NCI-H1417 treated with DMSO at 0.1 percent for 48 hours (cell line): Measurements from ENCODE around the gene NAMPT.

Experiments used
- DNase-seq: peaks from one replicate; lab custom pipeline; 2025; lab: John Stamatoyannopoulos, UW

Gene NAMPT

DNA sequence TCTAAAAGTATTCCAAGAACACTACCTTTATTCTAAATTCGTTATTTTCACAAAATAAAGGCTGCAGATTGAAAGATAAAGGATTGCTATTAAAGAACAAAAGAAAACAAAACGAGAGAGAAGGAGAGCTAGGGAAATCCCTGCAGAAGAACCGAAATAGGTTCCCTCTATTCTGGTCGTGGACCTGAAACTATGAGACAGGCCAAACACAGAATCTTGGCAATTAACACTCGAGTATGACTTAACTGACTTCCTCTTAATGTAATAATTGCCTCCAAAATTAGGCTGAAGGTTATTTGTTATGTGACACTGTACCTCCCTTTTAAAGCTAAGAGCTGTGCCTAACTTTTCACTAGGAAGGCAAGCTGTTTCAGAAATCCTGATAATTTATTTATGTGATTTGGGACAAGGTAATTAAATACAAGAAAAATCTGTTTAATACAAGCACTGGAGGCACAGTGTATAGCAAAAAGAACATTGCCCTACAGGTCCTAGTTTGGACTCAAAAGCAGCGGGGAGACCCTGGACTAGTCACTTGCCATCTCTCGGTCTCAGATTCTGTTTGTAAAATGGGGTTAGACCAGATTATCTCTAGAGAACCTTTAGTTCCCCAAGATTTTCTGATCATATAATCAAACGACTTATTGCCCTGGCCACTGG is 11.6 kb downstream of the NAMPT start:
- DNase-seq = no peak

DNA sequence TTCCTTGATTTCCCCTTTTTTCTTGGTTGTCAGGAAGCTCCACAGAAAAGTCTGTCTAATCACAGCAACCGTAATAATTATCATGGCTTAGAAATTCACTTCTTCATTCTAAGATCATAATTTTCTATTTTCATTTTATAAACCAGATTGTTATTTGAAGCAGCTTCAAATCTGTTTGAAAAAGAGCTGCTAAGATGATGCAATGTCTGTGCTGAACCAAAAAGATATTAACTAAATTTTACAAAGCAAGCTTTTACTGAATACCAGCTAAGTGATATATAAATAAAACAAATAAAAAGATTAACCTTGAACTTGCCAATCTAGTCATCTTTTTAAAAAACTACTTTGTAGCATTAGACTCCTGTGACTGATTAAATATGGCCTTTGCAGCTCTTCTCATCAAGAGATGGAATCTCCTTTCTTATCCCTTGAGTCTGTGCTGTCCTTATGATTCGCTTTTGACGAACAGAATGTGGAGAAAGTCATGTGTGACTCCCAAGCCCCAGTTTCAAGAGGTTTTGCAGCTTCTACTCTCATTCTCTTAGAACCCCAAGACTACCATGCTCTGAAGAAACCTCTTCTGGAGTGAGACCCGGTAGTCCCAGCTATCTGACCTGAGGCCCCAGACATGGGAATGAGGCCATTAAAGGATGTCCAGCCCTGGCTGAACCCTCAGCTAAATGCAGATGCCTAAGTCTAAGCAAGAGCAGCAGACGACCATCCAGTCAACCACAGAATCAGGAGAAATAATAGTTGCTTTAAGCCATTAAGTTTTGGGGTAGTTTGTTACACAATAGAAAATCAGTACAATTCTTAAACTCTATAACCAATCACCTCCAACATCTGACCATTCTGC is 14.4 kb downstream of the NAMPT start:
- DNase-seq = no peak

GRCh38 chr7:106269254-106269961 is 15.4 kb downstream of the NAMPT start:
- no peak for DNase-seq

DNA sequence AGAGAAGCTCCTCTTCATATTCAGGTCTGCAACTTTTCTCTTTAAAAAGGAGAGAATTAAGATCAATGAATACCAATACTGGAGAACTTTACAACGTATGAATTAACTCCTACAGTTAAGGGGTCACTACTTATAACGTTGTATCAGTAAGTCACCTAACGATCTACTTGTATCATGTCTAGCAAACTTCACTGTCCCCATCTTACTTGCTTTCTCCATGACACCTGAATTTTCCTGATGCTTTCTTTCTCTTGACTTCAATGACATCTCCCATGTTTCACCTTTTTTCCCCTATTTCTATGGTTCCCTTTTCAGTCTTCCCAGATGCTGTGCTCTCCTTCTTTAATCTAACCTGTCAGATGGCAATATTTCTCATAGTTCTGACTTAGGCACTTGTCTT is 19.6 kb downstream of the NAMPT start:
- no peak for DNase-seq

GRCh38 chr7:106262221-106262881 is 22.4 kb downstream of the NAMPT start:
- no peak for DNase-seq

DNA sequence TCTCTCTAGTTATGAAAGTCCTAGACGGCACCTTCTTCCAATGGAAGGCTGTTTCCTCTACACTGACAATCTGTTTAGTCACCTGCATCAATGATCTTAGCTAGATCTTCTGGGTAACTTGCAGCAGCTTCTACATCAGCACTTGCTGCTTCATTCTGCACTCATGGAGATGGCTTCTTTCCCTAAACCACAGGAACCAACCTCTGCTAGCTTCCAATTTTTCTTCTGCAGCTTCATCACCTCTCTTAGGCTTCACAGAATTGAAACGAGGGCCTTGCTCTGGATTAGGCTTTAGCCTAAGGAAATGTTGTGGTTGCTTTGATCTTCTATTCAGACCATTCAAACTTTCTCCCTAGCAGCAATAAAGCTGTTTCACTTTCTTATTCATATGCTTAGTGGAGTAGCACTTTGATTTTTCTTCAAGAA is 24.6 kb downstream of the NAMPT start:
- no peak for DNase-seq

GRCh38 chr7:106258789-106259188 is 26.0 kb downstream of the NAMPT start:
- DNase-seq = no peak

DNA sequence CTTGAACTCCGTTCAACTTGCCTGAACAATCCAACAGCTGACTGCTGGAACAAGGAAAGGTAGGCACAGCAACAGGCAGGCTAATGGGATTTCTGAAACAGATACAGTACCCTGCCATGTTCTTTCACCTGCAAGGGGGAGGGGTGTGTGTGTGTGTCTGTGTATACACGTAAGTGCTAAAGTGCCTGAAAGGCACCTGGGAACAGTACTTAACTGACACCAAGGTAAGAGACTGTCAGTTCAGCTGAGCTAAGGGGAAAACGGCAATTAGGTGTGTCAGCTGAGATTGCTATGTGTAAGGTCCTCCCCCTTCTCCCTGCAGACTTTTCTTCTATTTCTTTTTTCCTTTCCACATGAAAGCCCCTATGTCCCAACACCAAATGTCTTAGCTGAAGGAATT is 27.0 kb downstream of the NAMPT start:
- no peak for DNase-seq

- no peak for DNase-seq
These were observed 28.6 kb downstream of the NAMPT start for GRCh38 chr7:106256144-106256543.

GRCh38 chr7:106255246-106255645 is 29.5 kb downstream of the NAMPT start:
- DNase-seq = no peak

DNA sequence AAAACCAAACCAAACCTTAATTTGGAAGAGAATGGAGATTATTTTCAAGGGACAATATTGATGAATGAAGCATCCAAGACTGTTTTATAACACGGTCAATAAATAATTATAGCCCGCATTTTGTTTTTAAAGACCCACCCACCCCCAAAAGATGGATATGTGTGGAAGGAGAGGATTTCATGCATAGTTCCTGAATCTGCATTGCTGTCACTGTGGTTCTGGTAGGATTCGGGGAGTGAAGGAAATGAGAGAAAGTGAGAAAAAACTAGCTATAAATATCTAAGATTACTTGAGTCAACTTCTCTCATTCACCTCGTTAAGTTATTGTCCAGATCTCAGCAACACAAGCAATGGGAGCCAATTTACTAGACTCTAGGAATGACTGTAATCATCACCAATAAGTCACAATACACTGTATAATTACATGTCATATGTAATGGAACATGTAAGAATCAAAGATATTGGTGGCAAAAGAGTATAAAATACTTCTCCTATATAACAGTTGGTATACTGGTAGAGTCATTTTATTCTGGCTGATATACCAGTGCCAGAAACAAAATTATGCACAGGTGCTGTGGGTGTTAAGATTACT is 30.2 kb downstream of the NAMPT start:
- no peak for DNase-seq

GRCh38 chr7:106252568-106252967 is 32.2 kb downstream of the NAMPT start:
- no peak for DNase-seq

DNA sequence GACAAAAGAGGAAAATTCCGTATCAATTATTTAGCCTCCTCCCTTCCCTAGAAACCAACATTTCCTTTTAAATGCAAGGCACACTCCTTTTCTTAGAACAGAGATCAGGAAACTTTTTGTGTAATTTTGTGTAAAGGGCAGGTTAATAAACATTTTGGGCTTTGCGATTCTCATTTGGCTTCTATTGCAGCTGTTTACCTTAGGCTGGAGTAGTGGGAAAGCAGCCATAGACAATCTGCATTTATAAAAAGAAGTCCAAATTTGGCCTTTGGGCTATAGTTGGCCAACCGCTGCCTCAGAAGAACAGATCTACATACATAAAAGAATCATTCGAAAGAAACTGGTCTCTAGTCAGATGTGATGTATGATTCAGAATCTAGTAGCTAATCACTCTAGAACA is 35.3 kb downstream of the NAMPT start:
- no peak for DNase-seq

DNA sequence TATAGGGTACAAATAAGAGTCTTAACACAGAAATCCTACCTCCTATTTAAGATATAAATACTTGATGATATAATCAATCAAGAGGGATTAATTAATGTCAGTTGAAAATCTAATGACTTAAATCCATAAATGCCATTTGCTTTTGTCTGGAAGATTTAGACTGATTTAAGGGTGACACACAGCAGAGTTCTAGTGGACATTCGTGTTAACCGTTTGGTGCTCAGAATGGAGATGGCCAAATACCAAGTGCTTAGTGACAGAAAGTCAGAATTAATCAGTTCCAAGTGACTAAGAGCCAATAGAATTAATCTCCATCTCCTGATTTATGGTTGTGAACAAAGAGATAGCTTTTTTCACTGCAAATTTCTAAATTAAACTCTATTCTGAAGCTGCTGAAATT is 36.2 kb downstream of the NAMPT start:
- DNase-seq = no peak

DNA sequence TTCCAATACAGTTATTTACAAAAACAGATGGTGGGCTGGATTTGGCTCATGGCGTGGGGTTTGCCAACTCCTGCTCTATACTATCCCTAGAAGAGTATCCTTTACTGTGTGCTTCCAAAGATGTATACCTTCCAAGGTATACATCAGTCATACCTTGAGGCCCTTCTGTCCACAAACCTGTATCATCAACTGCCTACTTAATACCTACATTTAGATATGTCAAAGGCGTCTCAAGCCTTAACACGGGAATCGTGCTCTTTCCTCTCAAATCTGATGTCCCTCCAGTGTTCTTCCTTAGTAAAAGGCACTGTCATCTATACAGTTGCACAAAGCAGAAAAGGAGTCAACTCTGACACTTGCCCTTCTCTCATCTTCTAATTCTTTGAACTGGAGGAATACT is 36.9 kb downstream of the NAMPT start:
- DNase-seq = no peak

GRCh38 chr7:106246902-106247711 is 37.7 kb downstream of the NAMPT start:
- DNase-seq = no peak

DNA sequence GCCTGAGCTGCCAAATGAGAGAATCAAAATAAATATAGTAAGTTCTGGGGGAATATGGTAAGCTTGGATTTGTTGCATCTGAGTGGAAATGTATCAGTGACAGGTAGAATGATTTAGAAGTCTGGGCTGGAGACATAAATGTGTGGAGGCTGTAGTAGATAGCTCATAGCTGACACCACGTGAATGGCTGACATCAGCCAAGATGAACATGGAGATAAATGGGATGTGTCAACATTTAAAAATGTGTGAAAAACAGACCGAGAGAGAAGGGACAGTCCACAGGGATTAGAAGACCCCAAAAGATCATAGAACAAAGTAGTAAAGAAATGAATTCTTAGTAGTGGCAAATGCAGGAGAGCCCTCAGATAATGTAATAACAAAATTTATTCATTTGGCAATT is 40.9 kb downstream of the NAMPT start:
- no peak for DNase-seq

DNA sequence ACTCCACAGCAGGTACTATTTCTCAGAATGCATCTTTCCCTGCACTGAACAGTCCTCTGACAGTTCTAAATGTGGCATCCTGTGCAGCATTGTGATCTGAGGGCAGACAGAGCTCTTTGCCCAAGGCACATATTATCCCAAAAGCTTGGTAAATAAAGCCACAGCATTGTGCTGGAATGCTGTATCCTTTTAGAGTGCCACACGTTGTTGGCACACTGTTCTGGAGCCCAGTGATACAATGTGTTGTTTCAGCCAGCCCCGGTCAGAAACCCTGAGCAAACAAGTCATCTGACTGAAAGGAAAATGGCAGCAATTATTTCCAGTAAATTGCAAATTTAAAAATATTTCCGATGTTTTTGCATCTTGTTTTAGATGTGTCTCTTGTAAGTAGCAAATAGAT is 45.4 kb downstream of the NAMPT start:
- DNase-seq = no peak

DNA sequence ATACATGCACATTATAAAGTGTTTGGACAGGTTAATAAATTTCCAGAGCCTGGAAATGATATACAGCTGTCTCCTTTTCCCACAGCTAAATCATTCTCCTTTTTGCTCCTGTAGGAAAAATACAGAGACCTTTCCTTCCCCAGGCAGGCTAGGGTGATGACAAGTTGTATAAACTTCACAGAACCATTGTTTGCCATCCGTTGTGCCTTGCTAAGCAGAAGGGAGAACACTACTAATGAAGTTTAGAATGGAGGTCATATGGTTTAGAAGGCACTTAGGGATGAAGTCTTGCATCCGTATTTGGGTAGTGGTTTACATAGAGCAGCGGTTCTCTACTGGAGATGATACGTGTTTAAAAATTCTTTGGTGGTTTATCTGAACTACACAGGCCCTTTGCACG is 46.0 kb downstream of the NAMPT start:
- DNase-seq = no peak

DNA sequence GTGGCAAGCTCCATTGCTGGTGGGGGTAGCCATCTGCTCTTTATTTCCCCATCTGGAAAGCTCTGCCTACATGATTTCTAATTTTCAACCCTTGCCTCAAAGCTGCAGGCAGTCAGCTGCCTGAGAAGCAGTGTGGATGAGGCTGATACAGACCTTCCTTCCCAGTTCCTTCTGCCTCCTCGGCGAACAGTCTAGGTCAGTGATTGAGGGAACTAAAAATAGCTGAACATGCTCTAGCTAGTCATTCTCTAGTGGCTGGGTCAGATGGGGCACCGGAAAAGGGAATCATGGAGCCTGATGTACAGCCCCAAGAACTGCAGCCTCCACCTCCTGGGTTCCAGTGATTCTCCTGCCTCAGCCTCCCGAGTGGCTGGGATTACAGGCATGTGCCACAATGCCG is 48.7 kb downstream of the NAMPT start:
- no peak for DNase-seq

GRCh38 chr7:106234425-106234824 is 50.4 kb downstream of the NAMPT start:
- no peak for DNase-seq
